SK-N-SH (cell line): ENCODE results near the gene SLC17A5. TPM values are rescaled to one million over a fixed set of nuclear protein-coding genes. Genes with fewer than 3 reads are reported as not detected.

Experiments
- CTCF ChIA-PET: fragments of 300-600, 350-600 bp; formaldehyde crosslinking; extraction: SDS; loops from one replicate; lab custom pipeline; 2021; lab: Yijun Ruan, JAX
- POLR2A ChIA-PET: fragments of 350-600 bp; sonication (Branson Sonifier 250); formaldehyde crosslinking; extraction: SDS; loops from one replicate; lab custom pipeline; 2020; ENCODE audit warnings: antibody characterized with exemption, inconsistent platforms; lab: Yijun Ruan, JAX
- DNase-seq: peaks from one replicate; pipeline ENCODE4 v3.0.0; 2012
- H2AFZ ChIP-seq: fragments of 200-600 bp; sonication (generic); 2 replicates; pipeline ENCODE4 v1.8.1; 2016; ENCODE audit warnings: antibody characterized with exemption, mild to moderate bottlenecking, low read depth
- H3F3A ChIP-seq: fragments of 200-600 bp; sonication (generic); replicated peaks from 2 replicates; pipeline ENCODE3; 2016; ENCODE audit warnings: antibody characterized with exemption, mild to moderate bottlenecking; ENCODE audit not compliant: insufficient read depth
- H3K27ac ChIP-seq, 2 experiments: fragments of 200-500 bp in 1 of 2; fragments of 200-600 bp in 1 of 2; sonication (Bioruptor generic) in 1 of 2; sonication (generic), shearing (Covaris generic) in 1 of 2; 2 replicates each; pipeline versions ENCODE4 v1.5.1 to v1.6.1; 2014 to 2016; ENCODE audit warnings: low read depth in 2 of 2, inconsistent platforms in 1 of 2, low read length in 1 of 2, mild to moderate bottlenecking in 1 of 2, mixed read lengths in 1 of 2
- H3K27me3 ChIP-seq: fragments of 200-600 bp; sonication (generic), shearing (Covaris generic); 2 replicates; pipeline ENCODE4 v1.6.1; 2016; ENCODE audit warnings: mixed run types; ENCODE audit not compliant: insufficient read depth
- H3K36me3 ChIP-seq, 2 experiments: fragments of 200-500 bp in 1 of 2; fragments of 200-600 bp in 1 of 2; sonication (Bioruptor generic) in 1 of 2; sonication (generic) in 1 of 2; replicated peaks in 1 of 2; 2 replicates each; pipeline versions ENCODE3 to v1.5.1; 2014 to 2016; ENCODE audit warnings: low read length in 1 of 2, mild to moderate bottlenecking in 1 of 2; ENCODE audit not compliant: insufficient read depth in 2 of 2, control insufficient read depth in 1 of 2
- H3K4me1 ChIP-seq, 2 experiments: fragments of 200-500 bp in 1 of 2; fragments of 200-600 bp in 1 of 2; sonication (Bioruptor generic) in 1 of 2; sonication (generic), shearing (Covaris generic) in 1 of 2; 2 replicates each; pipeline versions ENCODE4 v1.5.1 to v1.6.1; 2014 to 2016; ENCODE audit warnings: low read depth in 1 of 2, low read length in 1 of 2, mixed run types in 1 of 2; ENCODE audit not compliant: insufficient read depth in 2 of 2, control insufficient read depth in 1 of 2
- H3K4me2 ChIP-seq: fragments of 200-600 bp; sonication (generic), shearing (Covaris generic); 2 replicates; pipeline ENCODE4 v1.6.1; 2017; ENCODE audit warnings: mixed run types
- H3K4me3 ChIP-seq, 2 experiments: fragments of 200-500 bp in 1 of 2; fragments of 200-600 bp in 1 of 2; sonication (Bioruptor generic) in 1 of 2; sonication (generic), shearing (Covaris generic) in 1 of 2; 2 replicates each; pipeline versions ENCODE4 v1.5.1 to v1.8.1; 2014 to 2016; ENCODE audit warnings: low read depth in 2 of 2, inconsistent platforms in 1 of 2, low read length in 1 of 2, mild to moderate bottlenecking in 1 of 2, mixed read lengths in 1 of 2, moderate library complexity in 1 of 2
- H3K79me2 ChIP-seq: fragments of 200-600 bp; sonication (generic); 2 replicates; pipeline ENCODE4 v1.8.1; 2017; ENCODE audit warnings: mild to moderate bottlenecking; ENCODE audit not compliant: insufficient read depth
- H3K9ac ChIP-seq: fragments of 200-600 bp; sonication (generic); 2 replicates; pipeline ENCODE4 v1.6.1; 2017; ENCODE audit warnings: mixed run types
- H3K9me2 ChIP-seq: fragments of 200-600 bp; sonication (generic); 2 replicates; pipeline ENCODE4 v1.6.1; 2017; ENCODE audit warnings: mixed run types
- H3K9me3 ChIP-seq: fragments of 200-600 bp; sonication (generic); 2 replicates; pipeline ENCODE4 v1.6.1; 2017; ENCODE audit warnings: mixed run types, mild to moderate bottlenecking, moderate library complexity
- H4K20me1 ChIP-seq: fragments of 200-600 bp; sonication (generic); 2 replicates; pipeline ENCODE4 v1.6.1; 2017; ENCODE audit warnings: mild to moderate bottlenecking, mixed run types; ENCODE audit not compliant: insufficient read depth
- ELF1 ChIP-seq: IDR thresholded peaks from 2 replicates; pipeline ENCODE4 v1.4.0; 2012
- FOSL2 ChIP-seq: IDR thresholded peaks from 2 replicates; pipeline ENCODE4 v1.4.0; 2012; ENCODE audit warnings: low read depth, mild to moderate bottlenecking, moderate library complexity, borderline replicate concordance
- FOXJ3 ChIP-seq: sonication (generic); formaldehyde crosslinking; IDR thresholded peaks from 2 replicates; pipeline ENCODE4 v1.5.1; 2020; ENCODE audit warnings: mild to moderate bottlenecking, missing genetic modification reagents
- FOXM1 ChIP-seq: IDR thresholded peaks from 2 replicates; pipeline ENCODE4 v1.4.0; 2012; ENCODE audit warnings: low read depth, mild to moderate bottlenecking
- GATA2 ChIP-seq: sonication (generic); formaldehyde crosslinking; IDR thresholded peaks from 2 replicates; pipeline ENCODE4 v1.5.0; 2020; ENCODE audit warnings: mild to moderate bottlenecking, missing genetic modification reagents
- IRF3 ChIP-seq: fragments of 150-350 bp; IDR thresholded peaks from 2 replicates; pipeline ENCODE4 v1.6.1; 2016; ENCODE audit warnings: mild to moderate bottlenecking, low read depth, low read length
- JUND ChIP-seq: IDR thresholded peaks from 2 replicates; pipeline ENCODE4 v1.4.0; 2012
- MEF2A ChIP-seq: IDR thresholded peaks from 2 replicates; pipeline ENCODE4 v1.4.0; 2012; ENCODE audit warnings: low read depth, borderline replicate concordance
- POLR2AphosphoS5 ChIP-seq: IDR thresholded peaks from 2 replicates; pipeline ENCODE4 v1.6.1; 2012; ENCODE audit warnings: low read depth, low read length
- RAD21 ChIP-seq: IDR thresholded peaks from 2 replicates; pipeline ENCODE4 v1.6.1; 2012; ENCODE audit warnings: mild to moderate bottlenecking, low read length
- RFX5 ChIP-seq: IDR thresholded peaks from 2 replicates; pipeline ENCODE4 v1.6.1; 2012; ENCODE audit warnings: mild to moderate bottlenecking, improper control_type of control experiment, low read length
- TAF1 ChIP-seq: IDR thresholded peaks from 2 replicates; pipeline ENCODE4 v1.6.1; 2012; ENCODE audit warnings: low read depth, mild to moderate bottlenecking, low read length, moderate library complexity, borderline replicate concordance
- TCF12 ChIP-seq: IDR thresholded peaks from 2 replicates; pipeline ENCODE4 v1.4.0; 2012
- USF1 ChIP-seq: IDR thresholded peaks from 2 replicates; pipeline ENCODE4 v1.4.0; 2012; ENCODE audit warnings: low read depth, borderline replicate concordance
- USF2 ChIP-seq: fragments of 150-350 bp; IDR thresholded peaks from 2 replicates; pipeline ENCODE4 v1.6.1; 2017; ENCODE audit warnings: antibody characterized with exemption, low read length, low read depth, borderline replicate concordance
- YY1 ChIP-seq: IDR thresholded peaks from 2 replicates; pipeline ENCODE4 v1.4.0; 2012; ENCODE audit warnings: low read depth, mild to moderate bottlenecking
- WGBS: methylation state at CpG from one replicate; pipeline ENCODE4 v1.1.6; 2017; ENCODE audit warnings: low lambda C conversion rate; 5-methylcytosine and 5-hydroxymethylcytosine counted together
- polyA plus RNA-seq, 3 experiments: library from polyadenylated mRNA; depleted of rRNA; stranded (reverse); fragments of >200 nt; gene quantifications; 2 replicates each; pipeline ENCODE4 v1.2.3, GENCODE V29; 2012
- TF ChIP-seq, protein P1 (sequence below): IDR thresholded peaks from 2 replicates; pipeline ENCODE4 v1.4.0; 2012; ENCODE audit warnings: low read depth

Gene SLC17A5
- polyA plus RNA-seq, 1 of the 3 experiments (the other 2 are of a cell fraction), result 9.2 TPM

GRCh38 chr6:73648166-73648565, 5.6 kb downstream of the SLC17A5 start:
- Histone ChIP-seq H3K4me3 (no peak overlapping the region), H4K20me1 (no peaks in the 10 kb centered on the region), H3K36me3 (peaks cover 0 to 11% of the 10 kb centered on the region in 2 experiments), H3K27me3 (no peaks in the 10 kb centered on the region), H3K27ac (no peak overlapping the region), H3K79me2 (no peaks in the 10 kb centered on the region), H2AFZ (no peak overlapping the region), H3K4me1 (peaks cover 0 to 6% of the 10 kb centered on the region in 2 experiments; a peak in 2 of 4 replicates), H3F3A (peaks cover 13% of the 10 kb centered on the region), H3K9me3 (no peaks in the 10 kb centered on the region), H3K9me2 (no peaks in the 10 kb centered on the region), H3K9ac (no peak overlapping the region), H3K4me2 (no peak overlapping the region)
- POLR2A ChIA-PET, result no interaction called here
- CTCF ChIA-PET, result interaction anchor here (1.4 kb wide), 1 partner anchor 133 kb away, joined by 4 read pairs; no protein-coding TSS in a partner anchor
- TF ChIP-seq TAF1 (no peak), POLR2AphosphoS5 (no peak), USF1 (no peak), RAD21 (no peak), MEF2A (no peak), IRF3 (no peak), TCF12 (no peak), YY1 (no peak), ELF1 (no peak), FOXJ3 (CRISPR knock-in tag) (no peak), FOXM1 (no peak), JUND (no peak)
- TF ChIP-seq, protein P1, sequence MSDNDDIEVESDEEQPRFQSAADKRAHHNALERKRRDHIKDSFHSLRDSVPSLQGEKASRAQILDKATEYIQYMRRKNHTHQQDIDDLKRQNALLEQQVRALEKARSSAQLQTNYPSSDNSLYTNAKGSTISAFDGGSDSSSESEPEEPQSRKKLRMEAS, result no peak
- DNase-seq, result no peak

GRCh38 chr6:73644941-73645591, 8.7 kb downstream of the SLC17A5 start:
- TF ChIP-seq TCF12 (no peak), POLR2AphosphoS5 (no peak), IRF3 (no peak), FOXM1 (no peak), TAF1 (no peak), FOXJ3 (CRISPR knock-in tag) (no peak), MEF2A (no peak), YY1 (no peak), ELF1 (no peak), GATA2 (CRISPR knock-in tag) (no peak), USF2 (no peak), FOSL2 (no peak), RFX5 (no peak)
- Histone ChIP-seq H3K27ac (no peak overlapping the region), H3K9ac (peak overlapping the region; percentile 46; the same call in 1 of the 2 replicates), H3K4me2 (peak overlapping the region; percentile 67), H3K79me2 (no peaks in the 10 kb centered on the region), H3K9me2 (no peaks in the 10 kb centered on the region), H3K36me3 (peaks cover 0 to 11% of the 10 kb centered on the region in 2 experiments), H3K9me3 (no peaks in the 10 kb centered on the region), H3K27me3 (no peaks in the 10 kb centered on the region), H3K4me3 (peak overlapping the region; percentile 39 to 56), H3K4me1 (peaks cover 0 to 16% of the 10 kb centered on the region in 2 experiments; a peak in 2 of 4 replicates), H3F3A (peaks cover 26% of the 10 kb centered on the region), H2AFZ (peak overlapping the region; percentile 92), H4K20me1 (no peaks in the 10 kb centered on the region)
- ChIA-PET CTCF (interaction anchor here (1.4 to 1.8 kb wide), 2 partner anchors 8 to 130 kb away, joined by 5 to 8 read pairs; no protein-coding TSS in a partner anchor), POLR2A (no interaction called here)
- WGBS, result 24% methylated on average over 10 of the region's 10 CpGs
- DNase-seq, result no peak
